PC-3 (cell line): ENCODE results near the gene SLIT2.

ENCODE experiments used
- CTCF ChIP-seq: fragments of 300-600 bp; sonication (generic); conservative IDR thresholded peaks from 2 replicates; pipeline ENCODE4 v1.5.1; 2017; ENCODE audit warnings: antibody characterized with exemption, low read depth, mild to moderate bottlenecking, low read length
- EZH2phosphoT487 ChIP-seq: fragments of 300-600 bp; sonication (generic); IDR thresholded peaks from 2 replicates; pipeline ENCODE4 v1.6.1; 2018; ENCODE audit warnings: mild to moderate bottlenecking, antibody characterized with exemption, low read length, borderline replicate concordance

DNA sequence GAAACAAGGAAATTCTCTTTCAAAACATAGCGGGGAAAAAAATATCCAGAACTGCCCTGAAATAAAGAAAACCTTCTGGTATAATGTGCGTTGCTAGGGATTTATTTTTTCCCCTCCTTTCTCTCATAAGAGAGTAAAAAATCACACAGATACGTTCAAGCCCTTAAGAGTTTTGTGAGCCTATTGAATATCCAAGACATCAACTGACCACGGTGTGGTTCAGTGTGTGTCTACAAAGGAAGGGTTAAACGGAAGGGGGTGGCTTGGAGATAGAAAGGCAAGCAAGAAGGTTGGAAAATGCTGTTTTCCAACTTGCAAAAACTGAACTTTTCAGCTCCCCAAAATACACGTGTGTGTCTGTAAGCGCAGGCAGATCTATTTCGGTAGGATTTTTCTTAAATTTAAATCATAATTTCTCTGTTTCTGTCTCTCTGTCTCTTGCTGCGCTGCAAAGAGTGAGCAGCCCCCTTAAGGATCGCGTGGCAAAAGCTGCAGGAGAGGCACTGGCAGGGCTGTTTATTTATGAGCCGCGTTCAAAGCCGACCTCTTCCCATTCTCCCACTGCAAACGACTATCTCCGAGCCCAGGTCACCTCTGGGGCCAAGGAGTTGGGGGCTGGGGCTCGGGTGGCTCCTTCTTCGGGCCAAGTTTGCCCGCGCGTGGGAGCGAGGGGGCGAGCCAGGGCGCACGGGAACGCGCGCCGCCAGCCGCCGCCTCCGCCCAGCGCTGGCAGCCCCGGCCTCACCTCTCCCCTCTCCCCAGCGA lies 492 bp upstream of the SLIT2 start:
- TF ChIP-seq EZH2phosphoT487 (no peak), CTCF (no peak)
